Measurements from ENCODE around the gene BOLA3.

Gene BOLA3

GRCh38 chr2:74109551-74109950, 38.2 kb downstream of the BOLA3 start:
- TF ChIP-seq ZFX (IDR thresholded peaks at IDR 0.05; ENCODE audit: borderline replicate concordance), result no peak
- TF ChIP-seq CTCF (IDR thresholded peaks at IDR 0.05), result no peak
- H3K27ac ChIP-seq, result no peak overlapping the region

- TF ChIP-seq ZFX (IDR thresholded peaks at IDR 0.05; ENCODE audit: borderline replicate concordance) (no peak), CTCF (IDR thresholded peaks at IDR 0.05) (no peak)
- no peak overlapping the region for H3K27ac ChIP-seq
Observed at GRCh38 chr2:74107071-74107470, 40.6 kb downstream of the BOLA3 start.

- TF ChIP-seq ZFX (IDR thresholded peaks at IDR 0.05; ENCODE audit: borderline replicate concordance), result no peak
- TF ChIP-seq CTCF (IDR thresholded peaks at IDR 0.05), result no peak
- no peak overlapping the region for H3K27ac ChIP-seq
Observed at GRCh38 chr2:74105413-74105812, 42.3 kb downstream of the BOLA3 start.

- TF ChIP-seq CTCF (IDR thresholded peaks at IDR 0.05), result no peak
- no peak for TF ChIP-seq ZFX (IDR thresholded peaks at IDR 0.05; ENCODE audit: borderline replicate concordance)
- no peak overlapping the region for H3K27ac ChIP-seq
Observed at GRCh38 chr2:74104839-74105238, 42.9 kb downstream of the BOLA3 start.

GRCh38 chr2:74103763-74104162, 43.9 kb downstream of the BOLA3 start:
- no peak for TF ChIP-seq ZFX (IDR thresholded peaks at IDR 0.05; ENCODE audit: borderline replicate concordance)
- no peak for TF ChIP-seq CTCF (IDR thresholded peaks at IDR 0.05)
- H3K27ac ChIP-seq, result no peak overlapping the region

GRCh38 chr2:74102516-74102915, 45.2 kb downstream of the BOLA3 start:
- TF ChIP-seq CTCF (IDR thresholded peaks at IDR 0.05) (no peak), ZFX (IDR thresholded peaks at IDR 0.05; ENCODE audit: borderline replicate concordance) (no peak)
- no peak overlapping the region for H3K27ac ChIP-seq

GRCh38 chr2:74101574-74102300, 46.0 kb downstream of the BOLA3 start:
- no peak for TF ChIP-seq ZFX (IDR thresholded peaks at IDR 0.05; ENCODE audit: borderline replicate concordance)
- no peak for TF ChIP-seq CTCF (IDR thresholded peaks at IDR 0.05)
- H3K27ac ChIP-seq, result no peak overlapping the region

Data from 22Rv1 (cell line).